ENCODE data around the gene TUBA3E. TPM values are rescaled to one million over a fixed set of nuclear protein-coding genes. Genes with fewer than 3 reads are reported as not detected.
"Not testable (repeated sequence)": the region's sequence is repeated elsewhere in the genome, so short reads cannot be mapped to it uniquely, and the experiment has no call there.

Gene TUBA3E
- total RNA-seq, 4 donors from 2014 or later, result not detected

DNA sequence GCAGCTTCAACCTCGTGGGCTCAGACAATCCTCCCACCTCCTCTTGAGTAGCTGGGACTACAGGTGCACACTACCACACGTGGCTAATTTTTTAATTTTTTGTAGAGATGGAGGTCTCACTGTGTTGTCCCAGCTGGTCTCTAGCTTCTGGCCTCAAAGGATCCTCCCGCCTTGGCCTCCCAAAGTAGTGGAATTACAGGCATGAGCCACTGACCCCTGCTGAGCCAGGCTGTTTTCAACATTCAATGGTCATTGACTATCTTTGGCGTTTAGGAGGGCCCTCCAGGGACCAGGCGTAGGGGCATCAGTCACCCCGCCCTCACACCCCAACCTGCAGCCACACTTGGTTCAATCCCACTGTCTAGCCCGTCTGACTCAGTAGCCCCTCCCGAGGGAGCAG is 11.0 kb downstream of the TUBA3E start:
- DNase-seq (ENCODE audit: low spot score) (no peak), ATAC-seq (ENCODE audit: low FRiP score) (no peak)
- TF ChIP-seq, protein P1, sequence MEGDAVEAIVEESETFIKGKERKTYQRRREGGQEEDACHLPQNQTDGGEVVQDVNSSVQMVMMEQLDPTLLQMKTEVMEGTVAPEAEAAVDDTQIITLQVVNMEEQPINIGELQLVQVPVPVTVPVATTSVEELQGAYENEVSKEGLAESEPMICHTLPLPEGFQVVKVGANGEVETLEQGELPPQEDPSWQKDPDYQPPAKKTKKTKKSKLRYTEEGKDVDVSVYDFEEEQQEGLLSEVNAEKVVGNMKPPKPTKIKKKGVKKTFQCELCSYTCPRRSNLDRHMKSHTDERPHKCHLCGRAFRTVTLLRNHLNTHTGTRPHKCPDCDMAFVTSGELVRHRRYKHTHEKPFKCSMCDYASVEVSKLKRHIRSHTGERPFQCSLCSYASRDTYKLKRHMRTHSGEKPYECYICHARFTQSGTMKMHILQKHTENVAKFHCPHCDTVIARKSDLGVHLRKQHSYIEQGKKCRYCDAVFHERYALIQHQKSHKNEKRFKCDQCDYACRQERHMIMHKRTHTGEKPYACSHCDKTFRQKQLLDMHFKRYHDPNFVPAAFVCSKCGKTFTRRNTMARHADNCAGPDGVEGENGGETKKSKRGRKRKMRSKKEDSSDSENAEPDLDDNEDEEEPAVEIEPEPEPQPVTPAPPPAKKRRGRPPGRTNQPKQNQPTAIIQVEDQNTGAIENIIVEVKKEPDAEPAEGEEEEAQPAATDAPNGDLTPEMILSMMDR (IDR thresholded peaks at IDR 0.05), result no peak

DNA sequence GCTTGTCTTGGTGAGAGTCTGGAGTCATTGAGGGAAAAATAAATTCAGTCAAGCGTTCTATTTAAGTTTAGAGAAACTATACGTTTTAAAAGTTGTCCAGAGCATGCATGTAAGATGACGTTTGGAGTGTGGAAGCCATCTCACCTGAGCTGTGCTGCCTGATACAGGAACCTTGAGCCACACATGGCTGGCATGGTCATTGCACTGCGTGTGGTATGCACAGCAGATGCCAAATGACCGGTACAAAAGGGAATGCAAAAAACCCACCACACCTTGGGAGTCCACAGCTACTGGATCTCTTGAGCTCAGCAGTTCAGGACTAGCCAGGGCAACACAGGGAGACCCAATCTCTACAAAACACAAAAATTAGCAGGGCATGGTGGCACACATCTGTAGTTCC is 11.8 kb downstream of the TUBA3E start:
- no peak for DNase-seq (ENCODE audit: low spot score)
- no peak for ATAC-seq (ENCODE audit: low FRiP score)
- TF ChIP-seq, protein P1 (IDR thresholded peaks at IDR 0.05), result no peak

DNA sequence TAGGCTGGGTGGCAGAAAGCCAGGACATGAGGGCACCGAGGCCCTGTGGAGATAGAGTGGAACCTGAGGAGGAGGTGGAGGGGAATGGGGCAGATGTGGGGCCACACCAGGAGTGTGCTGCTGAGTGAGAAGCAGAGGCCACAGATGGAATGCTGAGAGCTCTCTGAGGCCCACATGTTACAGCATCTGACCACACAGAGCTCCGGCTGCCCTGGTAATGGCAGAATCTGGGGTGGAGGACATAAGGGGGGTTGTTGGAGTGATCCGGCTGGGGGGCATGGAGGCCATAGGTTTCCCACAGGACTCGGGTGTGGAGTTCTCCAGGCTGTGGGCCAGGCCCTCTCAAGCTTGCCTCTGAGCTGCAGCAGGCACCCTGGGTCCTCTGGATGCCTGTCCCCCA is 12.3 kb downstream of the TUBA3E start:
- DNase-seq (ENCODE audit: low spot score) (no peak), ATAC-seq (ENCODE audit: low FRiP score) (no peak)
- TF ChIP-seq, protein P1 (IDR thresholded peaks at IDR 0.05), result no peak

DNA sequence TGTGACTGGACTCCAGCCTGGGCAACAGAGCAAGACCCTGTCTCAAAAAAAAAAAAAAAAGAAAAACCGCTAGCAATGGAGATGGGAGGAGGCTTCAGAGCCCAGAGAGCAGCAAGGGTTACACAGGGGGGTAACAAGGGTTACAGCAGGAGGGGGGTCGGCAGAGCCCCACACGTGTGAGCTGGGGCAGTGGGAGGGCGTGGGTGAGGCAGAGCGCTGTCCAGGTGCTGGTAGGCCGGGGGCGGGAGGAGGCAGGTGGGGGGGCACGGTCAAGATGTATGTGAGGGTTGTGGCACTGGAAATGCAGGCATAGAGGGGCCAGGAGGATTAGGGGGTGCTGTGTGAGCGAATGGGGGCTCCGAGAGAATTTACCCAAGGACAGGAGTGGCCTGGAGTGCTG is 12.8 kb downstream of the TUBA3E start:
- TF ChIP-seq, protein P1 (IDR thresholded peaks at IDR 0.05), result no peak
- ATAC-seq (ENCODE audit: low FRiP score) (no peak), DNase-seq (ENCODE audit: low spot score) (no peak)

DNA sequence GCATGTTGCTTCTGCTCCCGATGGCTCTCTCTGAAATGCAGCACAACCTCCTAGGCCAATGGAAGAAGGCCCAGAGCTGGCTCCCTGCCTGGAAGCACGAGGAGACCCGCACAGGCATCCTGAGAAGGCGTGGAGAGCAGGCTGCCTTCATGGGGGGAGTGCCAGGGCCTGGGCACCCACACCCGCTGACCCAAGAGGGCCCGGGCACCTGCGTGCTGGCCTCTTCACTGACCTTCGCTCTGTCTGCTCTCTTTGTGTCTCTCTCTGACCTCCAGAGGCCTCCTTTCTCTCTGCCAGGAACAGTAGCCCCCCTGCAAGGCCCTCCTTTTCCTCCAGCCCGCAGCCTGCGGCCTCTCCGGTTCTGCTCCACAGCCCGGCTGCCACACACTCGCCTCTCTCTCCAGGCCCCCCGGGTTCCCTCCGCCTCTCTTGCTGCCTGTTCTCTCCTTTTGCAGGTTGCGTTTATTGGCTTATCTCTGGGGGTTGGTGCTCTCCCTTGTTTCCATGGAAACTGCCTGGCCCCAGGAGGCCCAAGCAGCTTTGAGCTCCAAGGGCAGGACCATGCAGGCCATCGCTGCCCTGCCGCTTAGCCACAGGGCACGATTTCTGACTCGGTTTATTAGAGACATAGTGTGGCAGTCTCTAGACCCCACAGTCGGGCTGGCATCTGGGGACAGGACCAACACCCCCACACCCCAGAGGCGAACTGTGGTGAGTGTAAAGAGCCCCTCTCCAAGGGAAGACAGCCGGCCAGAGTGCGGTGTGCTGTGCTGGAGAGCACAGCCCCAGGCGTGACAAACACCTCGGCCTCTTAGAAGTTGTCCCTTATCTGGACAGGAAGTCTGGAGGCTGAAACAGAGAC is 14.5 kb downstream of the TUBA3E start:
- ATAC-seq (ENCODE audit: low FRiP score) (no peak), DNase-seq (ENCODE audit: low spot score) (no peak)
- TF ChIP-seq, protein P1 (IDR thresholded peaks at IDR 0.05), result no peak

DNA sequence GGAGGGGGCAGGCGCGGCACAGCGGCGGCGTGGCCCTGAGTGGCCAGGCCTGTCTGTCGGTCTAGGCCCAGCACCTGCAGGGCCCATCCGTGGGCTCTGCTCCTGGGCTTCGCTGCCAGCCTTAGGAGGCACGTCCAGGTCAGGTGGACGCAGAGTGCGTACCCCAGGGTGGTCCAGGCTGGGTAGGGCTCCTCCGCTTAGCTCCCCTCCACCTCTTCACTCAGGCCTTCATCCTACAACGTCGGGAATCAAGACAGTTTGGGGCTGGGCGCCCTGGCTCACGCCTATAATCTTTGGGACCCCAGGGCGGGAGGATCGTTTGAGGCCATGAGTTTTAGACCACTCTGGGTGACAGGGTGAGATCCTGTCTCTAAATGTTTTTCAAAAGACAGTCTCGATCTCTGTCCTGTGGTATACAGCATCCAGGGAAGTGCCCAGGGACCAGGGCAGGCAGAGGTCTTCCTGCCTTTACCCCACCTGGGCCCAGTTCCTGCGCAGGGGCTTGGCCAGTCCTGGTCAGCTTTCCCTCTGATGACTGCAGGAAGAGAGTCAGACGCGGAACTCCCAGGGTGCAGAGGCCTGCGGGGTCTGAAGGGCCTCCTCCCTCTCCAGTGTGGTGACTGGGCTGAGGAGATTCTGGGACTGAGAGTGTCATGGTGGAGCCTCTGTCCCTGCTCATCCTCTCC is 15.3 kb downstream of the TUBA3E start:
- peak; percentile 30 for ATAC-seq (ENCODE audit: low FRiP score)

DNA sequence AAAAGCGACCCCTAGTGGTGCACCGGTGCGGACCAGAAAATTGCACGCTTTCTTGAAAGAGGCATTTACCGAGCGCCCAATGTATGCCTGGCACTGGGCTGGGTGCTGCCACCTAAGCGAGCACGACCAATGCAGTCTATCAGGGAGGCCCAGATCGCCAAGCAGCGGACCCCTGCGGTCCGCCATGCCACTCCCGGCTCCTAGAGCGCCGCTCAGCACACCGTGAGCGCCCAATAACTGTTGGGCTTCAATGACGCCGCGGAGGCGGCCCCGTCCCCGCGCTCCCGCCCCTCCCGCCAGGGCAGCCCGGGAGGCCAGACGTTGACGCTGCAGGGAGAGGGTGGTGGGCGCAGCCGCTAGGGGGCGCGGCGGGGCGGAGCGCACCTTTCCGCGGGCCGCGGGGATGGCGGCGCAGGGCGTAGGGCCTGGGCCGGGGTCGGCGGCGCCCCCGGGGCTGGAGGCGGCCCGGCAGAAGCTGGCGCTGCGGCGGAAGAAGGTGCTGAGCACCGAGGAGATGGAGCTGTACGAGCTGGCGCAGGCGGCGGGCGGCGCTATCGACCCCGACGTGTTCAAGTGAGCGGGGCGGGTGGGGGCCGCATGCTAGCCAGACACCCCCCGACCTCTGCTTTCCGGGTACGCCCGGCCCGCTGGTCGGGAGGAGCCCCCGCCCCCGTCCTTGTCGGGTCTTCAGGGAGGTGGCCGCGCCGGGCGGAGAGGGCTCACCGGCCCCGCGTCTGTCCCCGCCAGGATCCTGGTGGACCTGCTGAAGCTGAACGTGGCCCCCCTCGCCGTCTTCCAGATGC is 16.2 kb downstream of the TUBA3E start, which contains the start of gene MZT2B:
TSS of gene MZT2B (plus strand) at position 383 of the 803 bp plus-strand sequence. CDS start at position 404, 21 bp downstream.
- DNase-seq (ENCODE audit: low spot score) (peak; percentile 49), ATAC-seq (ENCODE audit: low FRiP score) (peak; percentile 94)
- TF ChIP-seq, protein P1 (IDR thresholded peaks at IDR 0.05), result peak in 2 of 3 donors; percentile 6 to 94

More for the DNA sequence above, 15.3 kb downstream of the TUBA3E start:
- not testable (repeated sequence) for DNase-seq (ENCODE audit: low spot score)

All from omental fat pad (tissue), 4 donors.